Activated CD8-positive, alpha-beta memory T cell treated with anti-CD3 and anti-CD28 coated beads, Interleukin-2, amount 50 U/mL, for 24 hours (primary cell): Measurements from ENCODE around the gene HCN1.
"Not testable (repeated sequence)": the region's sequence is repeated elsewhere in the genome, so short reads cannot be mapped to it uniquely, and the experiment has no call there.

Experiments used
- DNase-seq: peaks from one replicate; pipeline ENCODE4 v3.0.0-alpha.2; 2020; ENCODE audit errors: extremely low read depth

HCN1 gene

GRCh38 chr5:45417285-45417998 lies 278.7 kb downstream of the HCN1 start:
- no peak for DNase-seq

GRCh38 chr5:45414620-45415573 lies 281.3 kb downstream of the HCN1 start:
- DNase-seq: no peak

- no peak for DNase-seq
Observed at GRCh38 chr5:45411971-45412612, 284.1 kb downstream of the HCN1 start.

GRCh38 chr5:45410304-45410995 lies 285.7 kb downstream of the HCN1 start:
- no peak for DNase-seq

- no peak for DNase-seq
Observed at GRCh38 chr5:45408067-45408466, 288.1 kb downstream of the HCN1 start.

GRCh38 chr5:45402804-45403455 lies 293.2 kb downstream of the HCN1 start:
- DNase-seq: no peak

GRCh38 chr5:45399041-45399440 lies 297.1 kb downstream of the HCN1 start:
- DNase-seq: no peak

- DNase-seq: no peak
Observed at GRCh38 chr5:45385321-45386058, 310.7 kb downstream of the HCN1 start.

GRCh38 chr5:45383985-45384384 lies 312.2 kb downstream of the HCN1 start:
- DNase-seq: no peak

GRCh38 chr5:45382583-45382982 lies 313.6 kb downstream of the HCN1 start:
- DNase-seq: no peak

- DNase-seq: no peak
Observed at GRCh38 chr5:45376417-45376816, 319.8 kb downstream of the HCN1 start.

GRCh38 chr5:45372629-45373028 lies 323.6 kb downstream of the HCN1 start:
- no peak for DNase-seq

- not testable (repeated sequence) for DNase-seq
Observed at GRCh38 chr5:45371423-45371822, 324.8 kb downstream of the HCN1 start.

GRCh38 chr5:45355189-45355992 lies 340.8 kb downstream of the HCN1 start:
- no peak for DNase-seq

- DNase-seq: no peak
Observed at GRCh38 chr5:45336464-45336863, 359.7 kb downstream of the HCN1 start.

GRCh38 chr5:45335978-45336377 lies 360.2 kb downstream of the HCN1 start:
- no peak for DNase-seq

- no peak for DNase-seq
Observed at GRCh38 chr5:45335346-45335745, 360.8 kb downstream of the HCN1 start.

GRCh38 chr5:45334939-45335338 lies 361.2 kb downstream of the HCN1 start:
- no peak for DNase-seq

GRCh38 chr5:45312627-45313026 lies 383.6 kb downstream of the HCN1 start:
- not testable (repeated sequence) for DNase-seq

GRCh38 chr5:45295231-45295630 lies 400.9 kb downstream of the HCN1 start:
- no peak for DNase-seq
